ENCODE measurements around the gene ODAD2.
"Not testable (repeated sequence)": the region's sequence is repeated elsewhere in the genome, so short reads cannot be mapped to it uniquely, and the experiment has no call there.

Gene ODAD2

GRCh38 chr10:27998178-27998953, 513 bp downstream of the ODAD2 start:
- H3K9me3 ChIP-seq (ENCODE audit: low read length): no peaks in the 10 kb centered on the region
- peak overlapping the region; percentile 62 for H2AFZ ChIP-seq (ENCODE audit: low read depth, low read length)
- H3K4me1 ChIP-seq (ENCODE audit: insufficient read depth, low read length): peaks cover 10% of the 10 kb centered on the region
- H3K4me3 ChIP-seq (ENCODE audit: low read length): peak overlapping the region; percentile 58
- H3K27me3 ChIP-seq (ENCODE audit: insufficient read depth, low read length): no peaks in the 10 kb centered on the region
- H3K36me3 ChIP-seq (ENCODE audit: insufficient read depth, low read length): no peaks in the 10 kb centered on the region

- Histone ChIP-seq H3K27me3 (ENCODE audit: insufficient read depth, low read length) (no peaks in the 10 kb centered on the region), H3K9me3 (ENCODE audit: low read length) (no peaks in the 10 kb centered on the region), H2AFZ (ENCODE audit: low read depth, low read length) (peak overlapping the region; percentile 62), H3K36me3 (ENCODE audit: insufficient read depth, low read length) (no peaks in the 10 kb centered on the region), H3K4me1 (ENCODE audit: insufficient read depth, low read length) (peaks cover 10% of the 10 kb centered on the region), H3K4me3 (ENCODE audit: low read length) (peak overlapping the region; percentile 58)
Observed at GRCh38 chr10:27997865-27998177, 1.1 kb downstream of the ODAD2 start.

GRCh38 chr10:27995311-27995710, 3.6 kb downstream of the ODAD2 start:
- Histone ChIP-seq H3K9me3 (ENCODE audit: low read length) (no peaks in the 10 kb centered on the region), H3K4me3 (ENCODE audit: low read length) (no peak overlapping the region), H3K36me3 (ENCODE audit: insufficient read depth, low read length) (no peaks in the 10 kb centered on the region), H3K4me1 (ENCODE audit: insufficient read depth, low read length) (peaks cover 10% of the 10 kb centered on the region), H3K27me3 (ENCODE audit: insufficient read depth, low read length) (no peaks in the 10 kb centered on the region), H2AFZ (ENCODE audit: low read depth, low read length) (no peak overlapping the region)

GRCh38 chr10:27989357-27989756, 9.5 kb downstream of the ODAD2 start:
- not testable (repeated sequence) for H3K4me3 ChIP-seq (ENCODE audit: low read length); H3K9me3 ChIP-seq (ENCODE audit: low read length); H3K27me3 ChIP-seq (ENCODE audit: insufficient read depth, low read length); H3K36me3 ChIP-seq (ENCODE audit: insufficient read depth, low read length); H2AFZ ChIP-seq (ENCODE audit: low read depth, low read length); H3K4me1 ChIP-seq (ENCODE audit: insufficient read depth, low read length)

- Histone ChIP-seq H3K4me1 (ENCODE audit: insufficient read depth, low read length) (peaks cover 3% of the 10 kb centered on the region), H3K36me3 (ENCODE audit: insufficient read depth, low read length) (no peaks in the 10 kb centered on the region), H3K27me3 (ENCODE audit: insufficient read depth, low read length) (no peaks in the 10 kb centered on the region), H2AFZ (ENCODE audit: low read depth, low read length) (no peak overlapping the region), H3K4me3 (ENCODE audit: low read length) (no peak overlapping the region), H3K9me3 (ENCODE audit: low read length) (no peaks in the 10 kb centered on the region)
Observed at GRCh38 chr10:27986821-27987220, 12.1 kb downstream of the ODAD2 start.

GRCh38 chr10:27982875-27983543, 15.9 kb downstream of the ODAD2 start:
- Histone ChIP-seq H3K27me3 (ENCODE audit: insufficient read depth, low read length) (no peaks in the 10 kb centered on the region), H3K4me1 (ENCODE audit: insufficient read depth, low read length) (peaks cover 3% of the 10 kb centered on the region), H2AFZ (ENCODE audit: low read depth, low read length) (no peak overlapping the region), H3K36me3 (ENCODE audit: insufficient read depth, low read length) (no peaks in the 10 kb centered on the region), H3K9me3 (ENCODE audit: low read length) (no peaks in the 10 kb centered on the region), H3K4me3 (ENCODE audit: low read length) (no peak overlapping the region)

- H3K4me1 ChIP-seq (ENCODE audit: insufficient read depth, low read length): no peaks in the 10 kb centered on the region
Observed at GRCh38 chr10:27981744-27982143, 17.1 kb downstream of the ODAD2 start.

GRCh38 chr10:27970795-27971194, 28.1 kb downstream of the ODAD2 start:
- H3K4me3 ChIP-seq (ENCODE audit: low read length); H3K36me3 ChIP-seq (ENCODE audit: insufficient read depth, low read length); H3K27me3 ChIP-seq (ENCODE audit: insufficient read depth, low read length); H2AFZ ChIP-seq (ENCODE audit: low read depth, low read length); H3K9me3 ChIP-seq (ENCODE audit: low read length); H3K4me1 ChIP-seq (ENCODE audit: insufficient read depth, low read length): not testable (repeated sequence)

More at GRCh38 chr10:27981744-27982143, 17.1 kb downstream of the ODAD2 start:
- Histone ChIP-seq H3K36me3 (ENCODE audit: insufficient read depth, low read length) (no peaks in the 10 kb centered on the region), H3K27me3 (ENCODE audit: insufficient read depth, low read length) (no peaks in the 10 kb centered on the region), H2AFZ (ENCODE audit: low read depth, low read length) (no peak overlapping the region), H3K9me3 (ENCODE audit: low read length) (no peaks in the 10 kb centered on the region), H3K4me3 (ENCODE audit: low read length) (no peak overlapping the region)

- H3K4me1 ChIP-seq (ENCODE audit: insufficient read depth, low read length); H2AFZ ChIP-seq (ENCODE audit: low read depth, low read length); H3K27me3 ChIP-seq (ENCODE audit: insufficient read depth, low read length); H3K36me3 ChIP-seq (ENCODE audit: insufficient read depth, low read length); H3K9me3 ChIP-seq (ENCODE audit: low read length); H3K4me3 ChIP-seq (ENCODE audit: low read length): not testable (repeated sequence)
Observed at GRCh38 chr10:27969931-27970330, 28.9 kb downstream of the ODAD2 start.

GRCh38 chr10:27959093-27959715, 39.7 kb downstream of the ODAD2 start:
- Histone ChIP-seq H3K36me3 (ENCODE audit: insufficient read depth, low read length) (no peaks in the 10 kb centered on the region), H3K9me3 (ENCODE audit: low read length) (no peaks in the 10 kb centered on the region), H3K4me1 (ENCODE audit: insufficient read depth, low read length) (no peaks in the 10 kb centered on the region), H3K4me3 (ENCODE audit: low read length) (no peak overlapping the region), H2AFZ (ENCODE audit: low read depth, low read length) (no peak overlapping the region), H3K27me3 (ENCODE audit: insufficient read depth, low read length) (no peaks in the 10 kb centered on the region)

- not testable (repeated sequence) for H3K4me1 ChIP-seq (ENCODE audit: insufficient read depth, low read length); H3K4me3 ChIP-seq (ENCODE audit: low read length); H3K27me3 ChIP-seq (ENCODE audit: insufficient read depth, low read length); H2AFZ ChIP-seq (ENCODE audit: low read depth, low read length); H3K9me3 ChIP-seq (ENCODE audit: low read length); H3K36me3 ChIP-seq (ENCODE audit: insufficient read depth, low read length)
Observed at GRCh38 chr10:27958383-27958782, 40.5 kb downstream of the ODAD2 start.

- Histone ChIP-seq H3K4me1 (ENCODE audit: insufficient read depth, low read length) (peaks cover 17% of the 10 kb centered on the region), H3K36me3 (ENCODE audit: insufficient read depth, low read length) (no peaks in the 10 kb centered on the region), H3K9me3 (ENCODE audit: low read length) (no peaks in the 10 kb centered on the region), H3K4me3 (ENCODE audit: low read length) (no peak overlapping the region), H2AFZ (ENCODE audit: low read depth, low read length) (no peak overlapping the region), H3K27me3 (ENCODE audit: insufficient read depth, low read length) (no peaks in the 10 kb centered on the region)
Observed at GRCh38 chr10:27950242-27950564, 48.7 kb downstream of the ODAD2 start.

- H3K4me1 ChIP-seq (ENCODE audit: insufficient read depth, low read length): peaks cover 17% of the 10 kb centered on the region
Observed at GRCh38 chr10:27949528-27950241, 49.2 kb downstream of the ODAD2 start.

More at GRCh38 chr10:27949528-27950241, 49.2 kb downstream of the ODAD2 start:
- H3K4me3 ChIP-seq (ENCODE audit: low read length): no peak overlapping the region
- no peaks in the 10 kb centered on the region for H3K9me3 ChIP-seq (ENCODE audit: low read length)
- H3K27me3 ChIP-seq (ENCODE audit: insufficient read depth, low read length): no peaks in the 10 kb centered on the region
- H3K36me3 ChIP-seq (ENCODE audit: insufficient read depth, low read length): no peaks in the 10 kb centered on the region
- H2AFZ ChIP-seq (ENCODE audit: low read depth, low read length): no peak overlapping the region
